SH-SY5Y (cell line): ENCODE results near the gene U2AF1L4.
A peak's percentile ranks its signal among the peaks of the same experiment; 100 is the strongest.

Experiments used
- GATA2 ChIP-seq: IDR thresholded peaks from 2 replicates; pipeline ENCODE4 v1.6.1; 2011; ENCODE audit warnings: mild to moderate bottlenecking, low read depth, low read length
- GATA3 ChIP-seq: IDR thresholded peaks from 2 replicates; pipeline ENCODE4 v1.6.1; 2011; ENCODE audit warnings: low read depth, mild to moderate bottlenecking, low read length, moderate library complexity

Gene U2AF1L4

DNA sequence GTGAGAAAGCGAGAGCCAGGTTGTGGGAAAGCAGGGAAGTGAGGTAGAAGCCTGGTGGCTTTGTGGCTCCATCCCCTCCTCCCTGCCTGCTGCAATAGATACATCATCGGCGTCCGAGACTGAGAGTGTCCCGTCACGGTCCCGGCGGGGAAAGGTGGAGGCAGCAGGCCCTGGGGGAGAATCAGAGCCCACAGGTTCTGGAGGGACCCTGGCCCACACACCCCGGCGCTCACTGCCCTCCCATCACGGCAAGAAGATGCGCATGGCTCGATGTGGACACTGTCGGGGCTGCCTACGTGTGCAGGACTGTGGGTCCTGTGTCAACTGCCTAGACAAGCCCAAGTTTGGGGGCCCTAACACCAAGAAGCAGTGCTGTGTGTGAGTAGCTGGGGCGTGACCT, 22.3 kb downstream of the U2AF1L4 start:
- TF ChIP-seq GATA3 (no peak), GATA2 (no peak)

DNA sequence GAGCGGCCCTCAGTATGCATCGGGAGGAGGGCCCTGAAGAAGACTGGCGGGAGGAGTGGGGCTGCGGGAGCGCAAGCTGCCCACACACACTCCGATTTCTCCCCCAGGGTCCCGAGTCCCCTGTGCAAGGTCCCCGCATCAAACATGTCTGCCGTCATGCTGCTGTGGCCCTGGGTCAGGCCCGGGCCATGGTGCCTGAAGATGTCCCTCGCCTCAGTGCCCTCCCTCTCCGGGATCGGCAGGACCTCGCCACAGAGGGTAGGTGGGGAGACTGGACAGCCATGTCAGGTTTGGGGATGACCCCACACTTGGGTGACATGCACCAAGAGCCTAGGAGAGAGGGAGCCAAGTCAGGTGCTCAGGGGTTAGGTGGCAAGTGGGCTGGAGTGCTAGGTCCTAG, 22.8 kb downstream of the U2AF1L4 start:
- TF ChIP-seq GATA2, result no peak
- TF ChIP-seq GATA3, result no peak

DNA sequence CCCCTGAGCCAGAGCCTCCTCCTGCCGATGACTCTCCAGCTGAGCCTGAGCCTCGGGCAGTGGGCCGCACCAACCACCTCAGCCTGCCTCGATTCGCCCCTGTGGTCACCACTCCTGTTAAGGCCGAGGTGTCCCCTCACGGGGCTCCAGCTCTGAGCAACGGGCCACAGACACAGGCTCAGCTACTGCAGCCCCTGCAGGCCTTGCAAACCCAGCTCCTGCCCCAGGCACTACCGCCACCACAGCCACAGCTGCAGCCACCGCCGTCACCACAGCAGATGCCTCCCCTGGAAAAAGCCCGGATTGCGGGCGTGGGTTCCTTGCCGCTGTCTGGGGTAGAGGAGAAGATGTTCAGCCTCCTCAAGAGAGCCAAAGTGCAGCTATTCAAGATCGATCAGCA, 23.8 kb downstream of the U2AF1L4 start:
- TF ChIP-seq GATA2 (no peak), GATA3 (no peak)

DNA sequence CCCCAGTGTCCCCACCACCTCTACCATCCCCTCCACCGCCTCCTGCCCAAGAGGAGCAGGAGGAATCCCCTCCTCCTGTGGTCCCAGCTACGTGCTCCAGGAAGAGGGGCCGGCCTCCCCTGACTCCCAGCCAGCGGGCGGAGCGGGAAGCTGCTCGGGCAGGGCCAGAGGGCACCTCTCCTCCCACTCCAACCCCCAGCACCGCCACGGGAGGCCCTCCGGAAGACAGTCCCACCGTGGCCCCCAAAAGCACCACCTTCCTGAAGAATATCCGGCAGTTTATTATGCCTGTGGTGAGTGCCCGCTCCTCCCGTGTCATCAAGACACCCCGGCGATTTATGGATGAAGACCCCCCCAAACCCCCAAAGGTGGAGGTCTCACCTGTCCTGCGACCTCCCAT, 24.6 kb downstream of the U2AF1L4 start:
- no peak for TF ChIP-seq GATA3
- TF ChIP-seq GATA2, result no peak

DNA sequence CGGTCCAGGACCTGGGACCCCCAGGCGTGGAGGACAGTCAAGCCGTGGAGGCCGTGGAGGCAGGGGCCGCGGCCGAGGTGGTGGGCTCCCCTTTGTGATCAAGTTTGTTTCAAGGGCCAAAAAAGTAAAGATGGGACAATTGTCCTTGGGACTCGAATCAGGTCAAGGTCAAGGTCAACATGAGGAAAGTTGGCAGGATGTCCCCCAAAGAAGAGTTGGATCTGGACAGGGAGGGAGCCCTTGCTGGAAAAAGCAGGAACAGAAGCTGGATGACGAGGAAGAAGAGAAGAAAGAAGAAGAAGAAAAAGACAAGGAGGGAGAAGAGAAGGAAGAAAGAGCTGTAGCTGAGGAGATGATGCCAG, 25.1 kb downstream of the U2AF1L4 start:
- no peak for TF ChIP-seq GATA3

DNA sequence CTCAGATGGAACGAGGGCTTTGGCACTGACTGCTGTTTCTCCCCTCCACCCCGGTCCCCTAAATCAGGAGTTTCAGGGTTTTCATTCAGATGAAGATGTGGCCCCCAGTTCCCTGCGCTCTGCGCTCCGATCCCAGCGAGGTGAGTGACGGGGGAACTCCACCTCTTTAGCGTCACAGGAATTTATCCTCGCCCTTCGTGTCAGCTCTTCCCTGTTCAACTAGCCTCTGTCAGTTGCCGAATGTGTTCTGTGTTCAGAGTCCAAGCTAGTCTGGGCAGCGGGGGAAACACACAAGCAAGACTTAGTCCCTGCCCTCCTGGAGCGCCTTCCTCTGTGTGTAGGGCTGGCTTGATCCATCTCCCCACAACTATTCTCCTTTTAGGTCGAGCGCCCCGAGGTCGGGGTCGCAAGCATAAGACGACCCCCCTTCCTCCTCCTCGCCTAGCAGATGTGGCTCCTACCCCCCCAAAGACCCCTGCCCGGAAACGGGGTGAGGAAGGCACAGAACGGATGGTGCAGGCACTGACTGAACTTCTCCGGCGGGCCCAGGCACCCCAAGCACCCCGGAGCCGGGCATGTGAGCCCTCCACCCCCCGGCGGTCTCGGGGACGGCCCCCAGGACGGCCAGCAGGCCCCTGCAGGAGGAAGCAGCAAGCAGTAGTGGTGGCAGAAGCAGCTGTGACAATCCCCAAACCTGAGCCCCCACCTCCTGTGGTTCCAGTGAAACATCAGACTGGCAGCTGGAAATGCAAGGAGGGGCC, 25.6 kb downstream of the U2AF1L4 start:
- TF ChIP-seq GATA2 (no peak), GATA3 (no peak)

DNA sequence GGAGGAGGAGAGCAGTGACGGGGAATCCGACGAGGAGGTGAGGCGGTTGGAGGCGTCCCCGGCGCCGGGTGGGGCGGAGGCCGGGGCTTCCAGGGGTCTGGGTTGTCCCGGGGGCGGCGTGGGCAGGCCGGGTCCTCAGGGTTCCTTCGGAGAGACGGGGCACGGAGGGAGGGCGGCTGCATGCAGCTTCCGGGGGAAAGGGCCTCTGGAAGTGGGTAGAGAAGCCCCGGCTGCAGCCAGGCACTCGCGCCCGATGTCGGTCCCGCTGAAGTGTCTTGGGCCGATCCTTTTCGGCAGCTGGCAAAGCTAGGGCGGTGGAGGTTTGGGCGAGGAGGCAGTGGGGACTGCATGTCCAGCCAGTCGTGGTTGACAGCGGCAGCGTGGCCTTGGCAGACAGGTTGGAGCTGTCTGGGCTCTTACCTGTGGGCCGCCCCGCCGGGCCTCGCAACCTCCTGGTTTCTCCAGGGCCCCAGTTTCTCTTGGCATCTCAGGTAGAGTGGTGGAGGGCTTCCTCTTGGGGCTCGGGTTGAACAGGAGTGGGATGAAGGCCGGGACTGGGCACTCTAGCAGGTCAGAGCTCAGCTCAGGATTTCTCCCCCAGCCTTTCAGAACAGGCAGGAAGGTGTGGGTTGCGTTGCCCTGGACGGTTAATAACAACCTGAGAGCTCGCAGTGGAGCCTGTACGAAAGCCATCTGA, 26.7 kb downstream of the U2AF1L4 start:
- TF ChIP-seq GATA2, result no peak
- TF ChIP-seq GATA3, result no peak

DNA sequence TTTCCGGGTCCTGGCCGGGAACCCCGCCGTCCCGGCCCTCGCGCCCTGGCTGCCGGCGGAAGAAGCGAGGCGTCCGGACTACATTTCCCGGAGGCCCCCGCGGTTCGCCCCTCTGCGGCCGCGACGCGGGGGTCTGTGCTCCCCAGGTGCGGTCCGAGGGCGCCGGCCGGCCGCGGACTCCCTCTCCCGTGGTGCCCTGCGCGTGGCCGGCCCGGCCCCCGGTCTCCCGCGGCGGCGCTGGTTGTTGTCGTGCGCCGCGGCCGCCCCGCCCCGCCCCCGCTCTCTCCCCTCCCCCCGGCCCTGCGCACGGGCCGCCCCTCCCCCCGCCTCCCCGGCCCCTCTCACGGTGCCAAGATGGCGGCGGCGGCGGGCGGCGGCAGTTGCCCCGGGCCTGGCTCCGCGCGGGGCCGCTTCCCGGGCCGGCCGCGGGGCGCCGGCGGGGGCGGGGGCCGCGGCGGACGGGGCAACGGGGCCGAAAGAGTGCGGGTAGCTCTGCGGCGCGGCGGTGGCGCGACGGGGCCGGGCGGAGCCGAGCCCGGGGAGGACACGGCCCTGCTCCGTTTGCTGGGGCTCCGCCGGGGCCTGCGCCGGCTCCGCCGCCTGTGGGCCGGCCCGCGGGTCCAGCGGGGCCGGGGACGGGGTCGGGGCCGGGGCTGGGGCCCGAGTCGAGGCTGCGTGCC, 27.4 kb downstream of the U2AF1L4 start, which contains the start of gene KMT2B:
TSS of gene KMT2B (plus strand) at position 339 of the 680 bp plus-strand sequence. CDS start at position 355, 16 bp downstream.
- TF ChIP-seq GATA2, result no peak
- TF ChIP-seq GATA3, result no peak

DNA sequence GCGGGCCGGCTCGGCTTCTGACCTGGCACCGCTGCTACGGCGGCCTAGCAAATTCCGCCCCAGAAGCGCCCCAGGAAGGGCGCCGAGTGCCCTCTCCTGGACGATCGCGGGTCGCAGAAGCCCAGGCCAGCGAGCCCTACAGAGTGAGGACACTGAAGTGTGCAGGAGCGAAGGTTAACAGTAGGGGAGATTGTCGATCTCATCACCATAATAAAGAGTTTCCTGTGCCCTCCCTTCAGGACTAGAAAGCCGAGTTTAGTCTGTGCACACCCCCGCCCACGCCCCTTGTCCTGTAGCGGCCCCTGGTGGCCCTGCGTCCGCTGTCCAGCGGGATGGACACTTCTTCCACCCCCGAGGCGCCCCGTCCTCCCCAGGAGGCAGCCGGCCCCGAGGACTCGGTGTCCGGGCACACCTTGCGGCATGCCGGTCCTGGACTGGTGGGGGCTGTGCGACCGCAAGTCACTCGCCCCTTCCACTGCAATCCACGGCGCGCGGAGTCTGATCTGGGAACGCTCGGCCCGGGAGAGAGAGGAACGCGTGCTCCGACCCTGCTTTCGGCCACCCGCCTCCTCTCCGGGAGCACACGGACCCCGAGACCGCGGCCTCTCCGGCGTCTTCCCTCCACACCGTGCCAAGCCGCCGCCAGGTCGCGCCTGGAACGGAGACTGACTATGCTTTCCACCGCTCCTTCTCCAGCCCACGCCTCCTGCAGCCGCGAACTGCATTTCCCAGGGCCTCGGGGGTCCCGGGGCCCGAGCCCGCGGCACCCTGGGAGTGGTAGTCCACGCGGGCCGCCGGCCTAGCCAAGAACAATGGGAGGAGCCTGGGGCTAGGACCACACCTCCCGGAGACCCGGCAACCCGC, 28.2 kb downstream of the U2AF1L4 start:
- TF ChIP-seq GATA2, result 0 out of 2 replicates have a peak, but pooled peaks have one; percentile 15
- no peak for TF ChIP-seq GATA3

DNA sequence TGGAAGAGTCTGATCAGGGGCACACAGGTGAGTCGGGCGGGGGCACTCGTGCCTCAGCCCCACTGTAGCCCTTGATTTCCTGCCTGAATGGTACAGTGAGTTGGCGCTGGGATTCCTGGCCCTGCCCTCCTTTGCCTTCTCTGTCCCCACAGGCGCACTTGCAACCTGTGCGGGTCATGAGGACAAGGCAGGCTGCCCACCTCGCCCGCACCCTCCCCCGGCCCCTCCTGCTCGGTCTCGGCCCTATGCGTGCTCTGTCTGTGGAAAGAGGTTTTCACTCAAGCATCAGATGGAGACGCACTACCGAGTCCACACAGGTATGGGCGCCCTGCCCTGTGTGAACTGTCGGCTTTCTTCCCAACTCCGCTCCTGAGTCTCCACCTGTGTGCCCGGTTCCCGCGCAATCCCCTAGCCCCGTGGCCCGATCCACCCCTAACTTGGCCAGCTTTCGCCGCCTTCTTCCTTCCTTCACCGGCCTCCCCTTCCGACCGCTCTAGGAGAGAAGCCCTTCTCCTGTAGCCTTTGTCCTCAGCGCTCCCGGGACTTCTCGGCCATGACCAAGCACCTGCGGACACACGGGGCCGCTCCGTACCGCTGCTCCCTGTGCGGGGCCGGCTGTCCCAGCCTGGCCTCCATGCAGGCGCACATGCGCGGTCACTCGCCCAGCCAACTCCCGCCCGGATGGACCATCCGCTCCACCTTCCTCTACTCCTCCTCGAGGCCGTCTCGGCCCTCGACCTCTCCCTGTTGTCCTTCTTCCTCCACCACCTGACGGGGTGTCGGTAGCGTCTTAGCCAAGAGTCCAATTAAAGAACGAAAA, 29.0 kb downstream of the U2AF1L4 start:
- no peak for TF ChIP-seq GATA2
- no peak for TF ChIP-seq GATA3

DNA sequence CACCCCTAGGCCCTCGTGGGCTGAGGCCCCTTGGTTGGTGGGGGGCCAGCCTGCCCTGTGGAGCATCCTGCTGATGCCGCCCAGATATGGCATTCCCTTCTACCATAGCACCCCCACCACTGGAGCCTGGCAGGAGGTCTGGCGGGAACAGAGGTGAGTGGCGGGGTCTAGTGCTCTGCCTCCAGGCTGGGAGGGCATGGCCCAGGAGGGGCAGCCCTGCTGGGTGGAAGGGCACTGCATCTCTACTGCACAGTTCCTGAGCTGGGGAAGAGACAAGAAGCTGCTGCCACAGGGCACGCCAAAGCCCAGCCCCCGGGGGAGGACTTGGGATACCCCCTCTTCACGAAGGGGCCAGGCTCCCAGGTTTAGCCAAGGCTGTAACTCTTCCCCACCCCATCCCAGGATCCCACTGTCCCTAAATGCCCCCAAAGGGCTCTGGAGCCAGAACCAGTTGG, 29.8 kb downstream of the U2AF1L4 start:
- TF ChIP-seq GATA2, result no peak
- TF ChIP-seq GATA3, result no peak

DNA sequence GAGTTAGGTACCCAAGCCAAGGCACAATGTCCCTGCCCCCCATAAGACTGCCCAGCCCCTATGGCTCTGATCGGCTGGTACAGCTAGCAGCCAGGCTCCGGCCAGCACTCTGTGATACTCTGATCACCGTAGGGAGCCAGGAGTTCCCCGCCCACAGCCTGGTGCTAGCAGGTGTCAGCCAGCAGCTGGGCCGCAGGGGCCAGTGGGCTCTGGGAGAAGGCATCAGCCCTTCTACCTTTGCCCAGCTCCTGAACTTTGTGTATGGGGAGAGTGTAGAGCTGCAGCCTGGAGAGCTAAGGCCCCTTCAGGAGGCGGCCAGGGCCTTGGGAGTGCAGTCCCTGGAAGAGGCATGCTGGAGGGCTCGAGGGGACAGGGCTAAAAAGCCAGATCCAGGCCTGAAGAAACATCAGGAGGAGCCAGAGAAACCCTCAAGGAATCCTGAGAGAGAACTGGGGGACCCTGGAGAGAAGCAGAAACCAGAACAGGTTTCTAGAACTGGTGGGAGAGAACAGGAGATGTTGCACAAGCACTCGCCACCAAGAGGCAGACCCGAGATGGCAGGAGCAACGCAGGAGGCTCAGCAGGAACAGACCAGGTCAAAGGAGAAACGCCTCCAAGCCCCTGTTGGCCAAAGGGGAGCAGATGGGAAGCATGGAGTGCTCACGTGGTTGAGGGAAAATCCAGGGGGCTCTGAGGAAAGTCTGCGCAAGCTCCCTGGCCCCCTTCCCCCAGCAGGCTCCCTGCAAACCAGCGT, 30.4 kb downstream of the U2AF1L4 start:
- TF ChIP-seq GATA2 (no peak), GATA3 (no peak)

DNA sequence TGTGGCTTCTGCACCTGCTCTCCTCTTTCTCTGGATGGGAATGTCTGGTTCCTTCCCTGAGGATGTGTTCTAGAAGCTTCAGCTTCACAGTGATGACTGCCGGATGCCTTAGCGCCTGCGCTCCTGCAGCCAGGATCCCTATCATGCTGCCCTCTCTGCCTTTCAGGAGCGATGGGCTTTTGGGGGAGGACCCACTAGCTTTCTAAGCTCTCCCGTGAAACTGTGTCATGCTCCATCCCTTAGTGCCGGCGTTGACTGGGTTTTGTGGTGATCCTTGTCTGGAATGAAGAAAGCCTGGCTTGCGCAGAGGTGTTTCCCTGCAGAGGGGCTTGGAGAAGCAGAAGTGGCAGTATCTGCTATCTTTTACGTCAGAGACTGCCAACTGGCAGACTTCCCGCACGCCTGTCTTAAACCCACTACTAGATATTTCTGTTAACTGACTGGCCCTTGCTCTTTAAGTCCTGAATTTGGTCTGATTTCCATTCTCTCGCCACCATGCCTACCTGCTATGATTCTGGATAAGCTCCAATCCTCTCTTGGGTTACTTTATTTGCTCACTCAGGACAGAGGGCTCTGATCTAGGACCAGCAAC, 31.2 kb downstream of the U2AF1L4 start:
- TF ChIP-seq GATA3, result no peak
- no peak for TF ChIP-seq GATA2
